Measurements from ENCODE around the gene XRCC1.

XRCC1 gene

GRCh38 chr19:43510713-43511112 is 64.6 kb downstream of the XRCC1 start:
- no peak for FAIRE-seq

- FAIRE-seq, result no peak
Observed at GRCh38 chr19:43507880-43508279, 67.4 kb downstream of the XRCC1 start.

- FAIRE-seq, result no peak
Observed at GRCh38 chr19:43506629-43507028, 68.7 kb downstream of the XRCC1 start.

- no peak for FAIRE-seq
Observed at GRCh38 chr19:43505941-43506340, 69.4 kb downstream of the XRCC1 start.

GRCh38 chr19:43505186-43505456 is 70.2 kb downstream of the XRCC1 start:
- no peak for FAIRE-seq

- FAIRE-seq, result no peak
Observed at GRCh38 chr19:43504426-43505185, 70.7 kb downstream of the XRCC1 start, which contains the start of gene PHLDB3. PHLDB3 (minus strand) TSS chr19:43504746; CDS start chr19:43504118, 628 bp downstream.

GRCh38 chr19:43503501-43504425 is 71.6 kb downstream of the XRCC1 start:
- FAIRE-seq, result peak; percentile 62

- no peak for FAIRE-seq
Observed at GRCh38 chr19:43502419-43502976, 72.8 kb downstream of the XRCC1 start.

GRCh38 chr19:43501661-43502418 is 73.5 kb downstream of the XRCC1 start:
- no peak for FAIRE-seq

- FAIRE-seq, result no peak
Observed at GRCh38 chr19:43499042-43499441, 76.3 kb downstream of the XRCC1 start.

GRCh38 chr19:43498233-43498842 is 77.0 kb downstream of the XRCC1 start:
- no peak for FAIRE-seq

GRCh38 chr19:43496960-43497359 is 78.4 kb downstream of the XRCC1 start:
- FAIRE-seq, result no peak

- no peak for FAIRE-seq
Observed at GRCh38 chr19:43495082-43495481, 80.2 kb downstream of the XRCC1 start.
